WTC11 (cell line): Measurements from ENCODE around the gene CARMIL1. TPM values are rescaled to one million over a fixed set of nuclear protein-coding genes. Genes with fewer than 3 reads are reported as not detected.

Source experiments
- ATAC-seq: fragments of 200-7000 bp; cut with Tn5 transposase; 2 replicates; pipeline ENCODE4 v1.10.0; 2021; ENCODE audit warnings: mild to moderate bottlenecking, moderate library complexity
- CTCF ChIA-PET: fragments of 300-600 bp; sonication (Branson Sonifier 250); formaldehyde crosslinking; loops from one replicate; lab custom pipeline; 2021; ENCODE audit warnings: antibody characterized with exemption; lab: Charles Lee
- POLR2A ChIA-PET: fragments of 350-600 bp; sonication (Branson Sonifier 250); formaldehyde crosslinking; loops from one replicate; lab custom pipeline; 2021; ENCODE audit warnings: antibody characterized with exemption; lab: Charles Lee
- DNase-seq: peaks from one replicate; pipeline ENCODE4 v3.0.0; 2021; ENCODE audit warnings: low spot score
- H3K27ac Mint-ChIP-seq: 2 replicates; pipeline ENCODE4 v1.8.0; 2021; ENCODE audit warnings: mixed read lengths
- H3K27me3 Mint-ChIP-seq: 2 replicates; pipeline ENCODE4 v1.8.0; 2021; ENCODE audit warnings: low read depth, mild to moderate bottlenecking, moderate library complexity, mixed read lengths
- H3K36me3 Mint-ChIP-seq: 2 replicates; pipeline ENCODE4 v1.8.0; 2021; ENCODE audit warnings: mixed read lengths
- H3K4me1 Mint-ChIP-seq: 2 replicates; pipeline ENCODE4 v1.8.0; 2022; ENCODE audit warnings: mixed read lengths
- H3K4me3 Mint-ChIP-seq: 2 replicates; pipeline ENCODE4 v1.8.0; 2021; ENCODE audit warnings: mild to moderate bottlenecking, moderate library complexity, mixed read lengths
- H3K9me3 Mint-ChIP-seq: 2 replicates; pipeline ENCODE4 v1.8.0; 2021; ENCODE audit warnings: mixed read lengths
- ATF1 ChIP-seq: sonication (generic); formaldehyde crosslinking; IDR thresholded peaks from 2 replicates; pipeline ENCODE4 v1.8.1; 2023; ENCODE audit warnings: mild to moderate bottlenecking, moderate library complexity, missing genetic modification reagents
- ELF4 ChIP-seq: sonication (generic); formaldehyde crosslinking; IDR thresholded peaks from 2 replicates; pipeline ENCODE4 v1.8.1; 2022; ENCODE audit warnings: low read depth, mild to moderate bottlenecking, moderate library complexity, missing genetic modification reagents
- ETV6 ChIP-seq: sonication (generic); formaldehyde crosslinking; IDR thresholded peaks from 2 replicates; pipeline ENCODE4 v1.8.1; 2022; ENCODE audit warnings: mild to moderate bottlenecking, missing genetic modification reagents
- FOXP1 ChIP-seq: sonication (generic); formaldehyde crosslinking; IDR thresholded peaks from 2 replicates; pipeline ENCODE4 v1.8.0; 2022; ENCODE audit warnings: missing genetic modification reagents, mild to moderate bottlenecking, moderate library complexity, borderline replicate concordance
- GABPB1 ChIP-seq: sonication (generic); formaldehyde crosslinking; IDR thresholded peaks from 2 replicates; pipeline ENCODE4 v1.8.1; 2023; ENCODE audit warnings: mild to moderate bottlenecking, missing genetic modification reagents
- GTF2I ChIP-seq: fragments of 250-450 bp; sonication (Bioruptor Pico); conservative IDR thresholded peaks from 2 replicates; pipeline ENCODE4 v1.4.0; 2021; ENCODE audit warnings: mild to moderate bottlenecking
- MXD4 ChIP-seq: fragments of 250-450 bp; sonication (Bioruptor Pico); IDR thresholded peaks from 2 replicates; pipeline ENCODE4 v1.8.0; 2021; ENCODE audit warnings: mild to moderate bottlenecking, moderate library complexity, borderline replicate concordance
- NFATC4 ChIP-seq: fragments of 250-450 bp; sonication (Bioruptor Pico); IDR thresholded peaks from 2 replicates; pipeline ENCODE4 v1.9.0; 2021; ENCODE audit warnings: mild to moderate bottlenecking
- NR1H2 ChIP-seq: sonication (generic); formaldehyde crosslinking; IDR thresholded peaks from 2 replicates; pipeline ENCODE4 v1.9.0; 2021; ENCODE audit warnings: mild to moderate bottlenecking, moderate library complexity, missing genetic modification reagents
- RORB ChIP-seq: fragments of 250-450 bp; sonication (Bioruptor Pico); IDR thresholded peaks from 2 replicates; pipeline ENCODE4 v1.9.0; 2021; ENCODE audit warnings: mild to moderate bottlenecking
- ZNF138 ChIP-seq: sonication (generic); formaldehyde crosslinking; conservative IDR thresholded peaks from 2 replicates; pipeline ENCODE4 v1.8.1; 2022; ENCODE audit warnings: mild to moderate bottlenecking, moderate library complexity, missing genetic modification reagents
- ZNF671 ChIP-seq: fragments of 250-450 bp; sonication (Bioruptor Pico); IDR thresholded peaks from 2 replicates; pipeline ENCODE4 v1.8.0; 2021; ENCODE audit warnings: mild to moderate bottlenecking
- total RNA-seq: library from RNA; stranded (reverse); gene quantifications from 3 replicates; pipeline ENCODE4 v1.2.3, GENCODE V29; 2021
- TF ChIP-seq, protein P1 (sequence below): fragments of 250-450 bp; sonication (Bioruptor Pico); IDR thresholded peaks from 2 replicates; pipeline ENCODE4 v1.9.0; 2021; ENCODE audit warnings: mild to moderate bottlenecking
- TF ChIP-seq, protein P2 (sequence below): sonication (generic); formaldehyde crosslinking; IDR thresholded peaks from 2 replicates; pipeline ENCODE4 v1.8.1; 2022; ENCODE audit warnings: missing genetic modification reagents, borderline replicate concordance
- TF ChIP-seq, protein P3 (sequence below): fragments of 200-600 bp; IDR thresholded peaks from 2 replicates; pipeline ENCODE4 v1.8.0; 2022; ENCODE audit warnings: antibody characterized with exemption
- TF ChIP-seq, protein P4 (sequence below): sonication (generic); formaldehyde crosslinking; IDR thresholded peaks from 2 replicates; pipeline ENCODE4 v1.8.1; 2022; ENCODE audit warnings: low read depth, mild to moderate bottlenecking, moderate library complexity, missing genetic modification reagents, borderline replicate concordance
- TF ChIP-seq, protein P5 (sequence below): sonication (generic); formaldehyde crosslinking; IDR thresholded peaks from 2 replicates; pipeline ENCODE4 v1.8.0; 2022; ENCODE audit warnings: mild to moderate bottlenecking, missing genetic modification reagents
- TF ChIP-seq, protein P6 (sequence below): fragments of 250-450 bp; sonication (Bioruptor Pico); IDR thresholded peaks from 2 replicates; pipeline ENCODE4 v2.1.2; 2022; ENCODE audit warnings: mild to moderate bottlenecking, moderate library complexity

The CARMIL1 gene
- total RNA-seq, 1 experiment from 2014 or later = 36.2 TPM

DNA sequence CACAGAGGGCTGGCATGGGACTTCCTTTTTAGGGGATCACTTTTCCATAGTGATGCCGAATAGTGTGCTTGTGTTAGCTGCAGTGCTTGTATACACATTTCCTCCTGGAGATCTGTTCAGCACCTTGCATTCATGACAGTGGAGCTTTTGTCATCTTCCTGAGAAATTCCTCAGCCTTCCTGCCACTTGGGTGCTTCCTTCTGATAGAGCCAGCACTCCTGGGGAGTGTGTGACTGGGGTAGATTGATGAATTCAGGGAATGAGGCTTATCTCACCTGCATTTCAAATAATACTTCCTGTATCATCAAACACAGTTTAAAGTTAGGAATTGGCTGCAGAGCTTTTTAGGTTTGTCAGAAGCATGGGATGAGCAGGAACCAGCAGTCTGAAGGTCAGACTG is 324.1 kb downstream of the CARMIL1 start (continued):
- TF ChIP-seq, protein P1, sequence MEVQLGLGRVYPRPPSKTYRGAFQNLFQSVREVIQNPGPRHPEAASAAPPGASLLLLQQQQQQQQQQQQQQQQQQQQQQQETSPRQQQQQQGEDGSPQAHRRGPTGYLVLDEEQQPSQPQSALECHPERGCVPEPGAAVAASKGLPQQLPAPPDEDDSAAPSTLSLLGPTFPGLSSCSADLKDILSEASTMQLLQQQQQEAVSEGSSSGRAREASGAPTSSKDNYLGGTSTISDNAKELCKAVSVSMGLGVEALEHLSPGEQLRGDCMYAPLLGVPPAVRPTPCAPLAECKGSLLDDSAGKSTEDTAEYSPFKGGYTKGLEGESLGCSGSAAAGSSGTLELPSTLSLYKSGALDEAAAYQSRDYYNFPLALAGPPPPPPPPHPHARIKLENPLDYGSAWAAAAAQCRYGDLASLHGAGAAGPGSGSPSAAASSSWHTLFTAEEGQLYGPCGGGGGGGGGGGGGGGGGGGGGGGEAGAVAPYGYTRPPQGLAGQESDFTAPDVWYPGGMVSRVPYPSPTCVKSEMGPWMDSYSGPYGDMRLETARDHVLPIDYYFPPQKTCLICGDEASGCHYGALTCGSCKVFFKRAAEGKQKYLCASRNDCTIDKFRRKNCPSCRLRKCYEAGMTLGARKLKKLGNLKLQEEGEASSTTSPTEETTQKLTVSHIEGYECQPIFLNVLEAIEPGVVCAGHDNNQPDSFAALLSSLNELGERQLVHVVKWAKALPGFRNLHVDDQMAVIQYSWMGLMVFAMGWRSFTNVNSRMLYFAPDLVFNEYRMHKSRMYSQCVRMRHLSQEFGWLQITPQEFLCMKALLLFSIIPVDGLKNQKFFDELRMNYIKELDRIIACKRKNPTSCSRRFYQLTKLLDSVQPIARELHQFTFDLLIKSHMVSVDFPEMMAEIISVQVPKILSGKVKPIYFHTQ (CRISPR knock-in tag) = no peak
- TF ChIP-seq, protein P2, sequence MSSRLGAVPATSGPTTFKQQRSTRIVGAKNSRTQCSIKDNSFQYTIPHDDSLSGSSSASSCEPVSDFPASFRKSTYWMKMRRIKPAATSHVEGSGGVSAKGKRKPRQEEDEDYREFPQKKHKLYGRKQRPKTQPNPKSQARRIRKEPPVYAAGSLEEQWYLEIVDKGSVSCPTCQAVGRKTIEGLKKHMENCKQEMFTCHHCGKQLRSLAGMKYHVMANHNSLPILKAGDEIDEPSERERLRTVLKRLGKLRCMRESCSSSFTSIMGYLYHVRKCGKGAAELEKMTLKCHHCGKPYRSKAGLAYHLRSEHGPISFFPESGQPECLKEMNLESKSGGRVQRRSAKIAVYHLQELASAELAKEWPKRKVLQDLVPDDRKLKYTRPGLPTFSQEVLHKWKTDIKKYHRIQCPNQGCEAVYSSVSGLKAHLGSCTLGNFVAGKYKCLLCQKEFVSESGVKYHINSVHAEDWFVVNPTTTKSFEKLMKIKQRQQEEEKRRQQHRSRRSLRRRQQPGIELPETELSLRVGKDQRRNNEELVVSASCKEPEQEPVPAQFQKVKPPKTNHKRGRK = no peak
- no peak for TF ChIP-seq NFATC4 (CRISPR knock-in tag)
- TF ChIP-seq ZNF671 (CRISPR knock-in tag) = no peak

DNA sequence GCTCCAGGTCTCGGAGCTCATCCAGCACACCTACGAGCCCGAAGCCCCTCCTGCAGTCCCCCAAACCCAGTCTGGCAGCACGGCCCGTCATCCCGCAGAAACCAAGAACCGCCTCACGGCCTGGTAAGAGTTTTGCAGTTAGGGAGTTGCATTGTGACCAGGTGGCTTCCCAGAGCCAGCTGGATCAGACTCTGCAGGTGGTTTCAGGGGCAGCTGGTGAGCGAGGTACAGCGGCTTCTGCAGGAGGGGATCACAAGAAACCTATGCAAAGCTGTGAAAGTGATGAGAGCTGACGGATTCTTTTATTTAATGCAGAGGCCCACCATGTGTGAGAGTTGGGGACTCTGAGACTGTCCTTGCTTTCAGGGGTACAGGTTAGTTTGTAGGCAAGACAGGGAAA is 327.0 kb downstream of the CARMIL1 start:
- no peak for TF ChIP-seq ELF4 (CRISPR knock-in tag)
- TF ChIP-seq MXD4 (CRISPR knock-in tag) = no peak
- no peak for TF ChIP-seq ZNF671 (CRISPR knock-in tag)
- no peak for TF ChIP-seq ATF1 (CRISPR knock-in tag)
- no peak for TF ChIP-seq GABPB1
- TF ChIP-seq ETV6 (CRISPR knock-in tag) = no peak
- TF ChIP-seq RORB = no peak
- TF ChIP-seq, protein P3, sequence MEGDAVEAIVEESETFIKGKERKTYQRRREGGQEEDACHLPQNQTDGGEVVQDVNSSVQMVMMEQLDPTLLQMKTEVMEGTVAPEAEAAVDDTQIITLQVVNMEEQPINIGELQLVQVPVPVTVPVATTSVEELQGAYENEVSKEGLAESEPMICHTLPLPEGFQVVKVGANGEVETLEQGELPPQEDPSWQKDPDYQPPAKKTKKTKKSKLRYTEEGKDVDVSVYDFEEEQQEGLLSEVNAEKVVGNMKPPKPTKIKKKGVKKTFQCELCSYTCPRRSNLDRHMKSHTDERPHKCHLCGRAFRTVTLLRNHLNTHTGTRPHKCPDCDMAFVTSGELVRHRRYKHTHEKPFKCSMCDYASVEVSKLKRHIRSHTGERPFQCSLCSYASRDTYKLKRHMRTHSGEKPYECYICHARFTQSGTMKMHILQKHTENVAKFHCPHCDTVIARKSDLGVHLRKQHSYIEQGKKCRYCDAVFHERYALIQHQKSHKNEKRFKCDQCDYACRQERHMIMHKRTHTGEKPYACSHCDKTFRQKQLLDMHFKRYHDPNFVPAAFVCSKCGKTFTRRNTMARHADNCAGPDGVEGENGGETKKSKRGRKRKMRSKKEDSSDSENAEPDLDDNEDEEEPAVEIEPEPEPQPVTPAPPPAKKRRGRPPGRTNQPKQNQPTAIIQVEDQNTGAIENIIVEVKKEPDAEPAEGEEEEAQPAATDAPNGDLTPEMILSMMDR = no peak
- no peak for TF ChIP-seq GTF2I (CRISPR knock-in tag)
- TF ChIP-seq FOXP1 = no peak
- TF ChIP-seq ZNF138 (CRISPR knock-in tag) = no peak
- TF ChIP-seq, protein P4, sequence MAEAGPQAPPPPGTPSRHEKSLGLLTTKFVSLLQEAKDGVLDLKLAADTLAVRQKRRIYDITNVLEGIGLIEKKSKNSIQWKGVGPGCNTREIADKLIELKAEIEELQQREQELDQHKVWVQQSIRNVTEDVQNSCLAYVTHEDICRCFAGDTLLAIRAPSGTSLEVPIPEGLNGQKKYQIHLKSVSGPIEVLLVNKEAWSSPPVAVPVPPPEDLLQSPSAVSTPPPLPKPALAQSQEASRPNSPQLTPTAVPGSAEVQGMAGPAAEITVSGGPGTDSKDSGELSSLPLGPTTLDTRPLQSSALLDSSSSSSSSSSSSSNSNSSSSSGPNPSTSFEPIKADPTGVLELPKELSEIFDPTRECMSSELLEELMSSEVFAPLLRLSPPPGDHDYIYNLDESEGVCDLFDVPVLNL (CRISPR knock-in tag) = no peak
- no peak for TF ChIP-seq NR1H2
- TF ChIP-seq, protein P5, sequence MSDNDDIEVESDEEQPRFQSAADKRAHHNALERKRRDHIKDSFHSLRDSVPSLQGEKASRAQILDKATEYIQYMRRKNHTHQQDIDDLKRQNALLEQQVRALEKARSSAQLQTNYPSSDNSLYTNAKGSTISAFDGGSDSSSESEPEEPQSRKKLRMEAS (CRISPR knock-in tag) = no peak
- TF ChIP-seq, protein P6, sequence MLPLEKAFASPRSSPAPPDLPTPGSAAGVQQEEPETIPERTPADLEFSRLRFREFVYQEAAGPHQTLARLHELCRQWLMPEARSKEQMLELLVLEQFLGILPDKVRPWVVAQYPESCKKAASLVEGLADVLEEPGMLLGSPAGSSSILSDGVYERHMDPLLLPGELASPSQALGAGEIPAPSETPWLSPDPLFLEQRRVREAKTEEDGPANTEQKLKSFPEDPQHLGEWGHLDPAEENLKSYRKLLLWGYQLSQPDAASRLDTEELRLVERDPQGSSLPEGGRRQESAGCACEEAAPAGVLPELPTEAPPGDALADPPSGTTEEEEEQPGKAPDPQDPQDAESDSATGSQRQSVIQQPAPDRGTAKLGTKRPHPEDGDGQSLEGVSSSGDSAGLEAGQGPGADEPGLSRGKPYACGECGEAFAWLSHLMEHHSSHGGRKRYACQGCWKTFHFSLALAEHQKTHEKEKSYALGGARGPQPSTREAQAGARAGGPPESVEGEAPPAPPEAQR (CRISPR knock-in tag) = no peak
- ATAC-seq = no peak
- Mint-ChIP-seq H3K27me3 (no peaks in the 10 kb centered on the region), H3K9me3 (no peaks in the 10 kb centered on the region), H3K4me3 (no peak overlapping the region), H3K36me3 (peaks cover 6% of the 10 kb centered on the region), H3K27ac (no peak overlapping the region), H3K4me1 (no peaks in the 10 kb centered on the region)
- no peak for DNase-seq
- POLR2A ChIA-PET = interaction anchor here (0.6 kb wide), 1 partner anchor 1345 kb away, joined by 6 read pairs; no protein-coding TSS in a partner anchor
- CTCF ChIA-PET = interaction anchor here (1.9 kb wide), 1 partner anchor 112 kb away, joined by 4 read pairs; no protein-coding TSS in a partner anchor
